Middle frontal gyrus (tissue), 1 donor: ENCODE data around the gene HLA-E.
A peak's percentile ranks its signal among the peaks of the same experiment; 100 is the strongest.
"Not testable (repeated sequence)": the region's sequence is repeated elsewhere in the genome, so short reads cannot be mapped to it uniquely, and the experiment has no call there.

Source experiments
- DNase-seq: peaks from one replicate; pipeline ENCODE4 v3.0.0-alpha.2; 2015; ENCODE audit warnings: low spot score; ENCODE audit errors: extremely low spot score

The HLA-E gene

DNA sequence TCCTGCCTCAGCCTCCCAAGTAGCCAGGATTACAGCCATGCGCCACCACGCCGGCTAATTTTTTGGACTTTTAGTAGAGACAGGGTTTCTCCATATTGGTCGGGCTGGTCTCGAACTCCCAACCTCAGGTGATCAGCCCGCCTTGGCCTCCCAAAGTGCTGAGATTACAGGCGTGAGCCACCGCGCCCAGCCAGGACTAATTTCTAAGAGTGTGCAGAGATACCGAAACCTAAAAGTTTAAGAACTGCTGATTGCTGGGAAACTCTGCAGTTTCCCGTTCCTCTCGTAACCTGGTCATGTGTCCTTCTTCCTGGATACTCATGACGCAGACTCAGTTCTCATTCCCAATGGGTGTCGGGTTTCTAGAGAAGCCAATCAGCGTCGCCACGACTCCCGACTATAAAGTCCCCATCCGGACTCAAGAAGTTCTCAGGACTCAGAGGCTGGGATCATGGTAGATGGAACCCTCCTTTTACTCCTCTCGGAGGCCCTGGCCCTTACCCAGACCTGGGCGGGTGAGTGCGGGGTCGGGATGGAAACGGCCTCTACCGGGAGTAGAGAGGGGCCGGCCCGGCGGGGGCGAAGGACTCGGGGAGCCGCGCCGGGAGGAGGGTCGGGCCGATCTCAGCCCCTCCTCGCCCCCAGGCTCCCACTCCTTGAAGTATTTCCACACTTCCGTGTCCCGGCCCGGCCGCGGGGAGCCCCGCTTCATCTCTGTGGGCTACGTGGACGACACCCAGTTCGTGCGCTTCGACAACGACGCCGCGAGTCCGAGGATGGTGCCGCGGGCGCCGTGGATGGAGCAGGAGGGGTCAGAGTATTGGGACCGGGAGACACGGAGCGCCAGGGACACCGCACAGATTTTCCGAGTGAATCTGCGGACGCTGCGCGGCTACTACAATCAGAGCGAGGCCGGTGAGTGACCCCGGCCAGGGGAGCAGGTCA lies at the start of gene HLA-E:
Gene HLA-E (plus strand): TSS at position 429 of the 945 bp plus-strand sequence. CDS start 23 bp downstream, at position 452.
- DNase-seq = peak; percentile 88

GRCh38 chr6:30441171-30441570 lies 48.1 kb upstream of the HLA-E start:
- DNase-seq = no peak

GRCh38 chr6:30443657-30444450 lies 45.5 kb upstream of the HLA-E start:
- DNase-seq = no peak

- no peak for DNase-seq
Measured at GRCh38 chr6:30444451-30444742, 44.9 kb upstream of the HLA-E start.

DNA sequence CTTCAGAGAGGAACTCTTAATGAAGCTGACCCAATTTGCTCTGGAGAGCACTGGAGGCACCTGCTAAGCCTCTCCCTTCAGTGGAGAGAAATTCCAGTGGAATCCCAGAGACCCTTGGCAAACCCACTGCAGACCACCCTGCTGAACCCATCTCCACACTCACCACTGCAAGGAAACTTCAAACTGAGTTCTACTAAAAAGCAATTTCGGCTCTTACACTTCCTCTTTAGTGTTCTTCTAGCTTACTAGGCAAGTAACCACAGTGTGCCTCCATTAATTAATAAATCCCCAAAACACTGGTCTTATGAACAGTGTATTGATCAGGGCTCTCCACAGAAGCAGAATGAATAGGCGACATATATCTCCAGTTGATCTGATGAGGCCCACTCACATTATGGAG lies 43.0 kb upstream of the HLA-E start:
- DNase-seq = no peak

DNA sequence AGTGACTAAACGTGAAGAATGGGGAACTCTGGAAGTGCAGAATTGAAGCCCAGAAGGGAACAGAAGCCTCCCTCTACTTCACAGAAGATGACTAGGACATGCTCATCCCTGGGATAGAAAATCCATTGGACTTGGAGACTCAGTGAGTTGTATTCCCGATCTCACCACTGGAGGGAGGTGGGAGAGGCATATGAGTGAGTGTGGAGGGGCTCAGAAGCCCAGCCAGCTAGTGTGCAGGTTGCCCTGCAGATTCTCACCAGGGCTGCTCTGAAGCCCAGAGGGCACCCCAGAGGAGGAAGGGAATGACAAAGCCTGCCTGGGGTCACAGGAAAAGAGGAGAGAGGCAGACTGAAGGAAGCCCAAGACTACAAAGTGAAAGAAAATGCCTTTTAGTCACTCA lies 42.1 kb upstream of the HLA-E start:
- DNase-seq = no peak

DNA sequence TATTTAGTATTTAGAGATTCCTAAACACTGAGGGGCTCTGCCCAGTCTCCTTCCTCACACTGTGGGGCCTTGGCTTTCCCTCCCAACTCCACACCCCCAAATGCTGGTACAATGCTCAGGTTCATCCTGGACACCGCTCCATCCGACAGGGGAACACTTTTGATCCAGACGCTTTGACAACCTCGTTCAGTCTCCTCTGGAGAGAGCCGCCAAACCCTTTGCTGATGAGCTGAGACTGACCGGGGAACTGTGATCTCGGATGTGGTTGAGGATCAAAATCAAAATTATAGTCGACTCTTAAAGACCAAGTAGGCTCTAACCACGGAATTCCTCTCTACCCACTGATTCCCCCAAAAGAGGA lies 38.8 kb upstream of the HLA-E start:
- no peak for DNase-seq

- DNase-seq = no peak
Measured at GRCh38 chr6:30450909-30451841, 38.1 kb upstream of the HLA-E start.

DNA sequence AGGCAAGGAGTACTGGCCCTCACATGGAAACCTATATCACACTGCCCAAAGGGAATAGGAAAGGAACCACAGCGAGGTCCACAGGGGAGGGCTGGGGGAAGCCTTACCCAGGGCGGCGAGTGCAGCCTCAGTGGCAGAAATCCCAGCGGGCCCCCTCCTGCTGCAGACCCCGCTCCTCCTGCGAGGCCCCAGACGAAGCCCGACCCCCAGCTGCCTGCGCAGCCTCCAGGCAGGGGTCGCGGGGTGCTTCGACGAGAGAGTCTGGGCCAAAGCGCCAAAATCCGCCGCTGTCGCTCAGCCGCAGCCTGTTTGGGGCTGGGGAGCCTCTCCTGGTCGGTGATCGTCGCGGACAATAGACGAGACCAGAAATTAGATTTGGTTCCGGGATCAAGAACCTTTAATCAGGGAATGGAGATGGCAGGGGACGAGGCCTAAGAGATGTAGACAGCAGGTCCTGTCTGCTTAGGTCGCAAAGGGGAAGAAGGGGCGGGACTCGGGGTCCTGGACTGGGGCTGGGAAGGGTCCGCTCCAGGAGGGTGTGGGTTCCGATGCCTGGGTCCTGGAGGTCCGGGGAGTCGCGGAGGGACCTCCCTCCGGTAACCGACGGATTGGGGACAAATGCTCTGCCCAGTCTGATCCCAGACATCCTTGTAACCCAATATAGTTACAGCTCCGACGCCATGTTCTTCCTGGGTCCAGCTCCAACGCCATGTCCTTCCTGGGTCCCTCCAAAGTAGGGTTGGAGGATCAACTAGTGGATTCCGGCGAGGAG lies 36.4 kb upstream of the HLA-E start:
- DNase-seq = no peak

- peak; percentile 44 for DNase-seq
Measured at GRCh38 chr6:30453508-30454116, 35.7 kb upstream of the HLA-E start.

- DNase-seq = no peak
Measured at GRCh38 chr6:30459145-30459544, 30.2 kb upstream of the HLA-E start.

GRCh38 chr6:30461055-30461454 lies 28.3 kb upstream of the HLA-E start:
- DNase-seq = no peak

GRCh38 chr6:30462482-30462881 lies 26.8 kb upstream of the HLA-E start:
- no peak for DNase-seq

- DNase-seq = no peak
Measured at GRCh38 chr6:30463242-30463641, 26.1 kb upstream of the HLA-E start.

- no peak for DNase-seq
Measured at GRCh38 chr6:30463651-30464618, 25.4 kb upstream of the HLA-E start.

DNA sequence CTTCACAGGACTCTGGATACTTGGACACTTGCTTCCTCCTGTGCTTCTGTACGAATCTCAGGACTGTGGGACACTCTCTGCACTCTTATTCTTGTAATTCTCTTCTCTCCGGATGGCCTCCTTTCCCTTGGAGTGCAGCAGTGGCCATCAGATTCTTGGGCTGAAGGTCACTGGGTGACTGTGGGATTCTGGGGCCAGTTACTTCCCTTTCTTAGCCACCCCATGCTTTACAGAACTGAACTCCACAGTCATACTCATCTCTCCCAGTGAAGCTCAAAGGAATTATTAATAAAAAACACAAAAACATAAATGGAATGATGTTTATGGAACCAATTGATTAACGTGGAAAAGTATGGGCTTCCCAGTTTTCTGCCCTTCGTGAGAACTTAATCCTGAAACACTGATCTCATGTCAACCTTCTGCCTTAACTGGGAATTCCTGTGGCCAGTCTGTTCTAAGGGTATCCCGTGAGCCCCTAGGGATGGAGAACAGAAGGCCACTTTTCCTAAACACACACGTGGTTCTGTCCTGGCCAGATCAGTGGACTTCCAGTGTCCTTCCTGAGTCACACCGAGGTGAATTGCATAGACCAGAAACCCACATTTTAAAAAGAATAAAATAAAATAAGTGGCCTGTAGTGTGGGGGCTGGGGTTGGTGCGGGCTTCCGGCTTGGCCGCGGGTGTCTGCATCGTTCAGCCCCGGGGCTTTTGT lies 23.6 kb upstream of the HLA-E start:
- DNase-seq = no peak

- no peak for DNase-seq
Measured at GRCh38 chr6:30470968-30471367, 18.3 kb upstream of the HLA-E start.

DNA sequence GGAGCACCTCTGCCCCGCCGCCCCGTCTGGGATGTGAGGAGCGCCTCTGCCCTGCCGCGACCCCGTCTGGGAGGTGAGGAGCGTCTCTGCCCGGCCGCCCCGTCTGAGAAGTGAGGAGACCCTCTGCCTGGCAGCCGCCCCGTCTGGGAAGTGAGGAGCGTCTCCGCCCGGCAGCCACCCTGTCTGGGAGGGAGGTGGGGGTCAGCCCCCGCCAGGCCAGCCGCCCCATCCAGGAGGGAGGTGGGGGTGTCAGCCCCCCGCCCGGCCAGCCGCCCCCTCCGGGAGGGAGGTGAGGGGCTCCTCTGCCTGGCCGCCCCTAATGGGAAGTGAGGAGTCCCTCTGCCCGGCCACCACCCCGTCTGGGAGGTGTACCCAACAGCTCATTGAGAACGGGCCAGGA lies 14.2 kb upstream of the HLA-E start:
- DNase-seq = not testable (repeated sequence)
